HEK293 (cell line): ENCODE data around the gene RABEP1.

ENCODE experiments used
- BCL6B ChIP-seq: fragments of 450-650 bp; formaldehyde crosslinking; IDR thresholded peaks from 2 replicates; pipeline ENCODE4 v1.5.1; 2017; ENCODE audit warnings: missing biosample characterization, missing genetic modification characterization
- GFI1B ChIP-seq: fragments of 450-650 bp; formaldehyde crosslinking; IDR thresholded peaks from 2 replicates; pipeline ENCODE4 v1.5.1; 2016; ENCODE audit warnings: missing biosample characterization, missing genetic modification characterization
- OSR2 ChIP-seq: fragments of 450-650 bp; formaldehyde crosslinking; IDR thresholded peaks from 2 replicates; pipeline ENCODE4 v1.5.1; 2016; ENCODE audit warnings: missing biosample characterization, missing genetic modification characterization
- PRDM1 ChIP-seq: fragments of 450-650 bp; formaldehyde crosslinking; IDR thresholded peaks from 2 replicates; pipeline ENCODE4; 2016; ENCODE audit warnings: missing biosample characterization, missing genetic modification characterization
- REST ChIP-seq: fragments of 450-650 bp; formaldehyde crosslinking; IDR thresholded peaks from 2 replicates; pipeline ENCODE4 v1.5.1; 2016; ENCODE audit warnings: missing biosample characterization, missing genetic modification characterization
- SP2 ChIP-seq: fragments of 450-650 bp; formaldehyde crosslinking; IDR thresholded peaks from 2 replicates; pipeline ENCODE4 v1.5.1; 2016; ENCODE audit warnings: missing biosample characterization, missing genetic modification characterization
- SP3 ChIP-seq: fragments of 450-650 bp; formaldehyde crosslinking; IDR thresholded peaks from 2 replicates; pipeline ENCODE4 v1.5.1; 2016; ENCODE audit warnings: missing biosample characterization, missing genetic modification characterization
- SP7 ChIP-seq: fragments of 450-650 bp; formaldehyde crosslinking; IDR thresholded peaks from 2 replicates; pipeline ENCODE4 v1.5.1; 2016; ENCODE audit warnings: missing biosample characterization, missing genetic modification characterization
- YY2 ChIP-seq: fragments of 450-650 bp; formaldehyde crosslinking; IDR thresholded peaks from 2 replicates; pipeline ENCODE4 v1.5.1; 2016; ENCODE audit warnings: missing biosample characterization, missing genetic modification characterization
- ZBTB20 ChIP-seq: fragments of 450-650 bp; formaldehyde crosslinking; IDR thresholded peaks from 2 replicates; pipeline ENCODE4 v1.5.1; 2016; ENCODE audit warnings: missing biosample characterization, missing genetic modification characterization
- ZBTB8A ChIP-seq: fragments of 450-650 bp; formaldehyde crosslinking; IDR thresholded peaks from 2 replicates; pipeline ENCODE4 v1.5.1; 2016; ENCODE audit warnings: missing biosample characterization, missing genetic modification characterization
- ZFP37 ChIP-seq: fragments of 450-650 bp; formaldehyde crosslinking; IDR thresholded peaks from 2 replicates; pipeline ENCODE4 v1.5.1; 2016; ENCODE audit warnings: missing biosample characterization, missing genetic modification characterization
- ZNF155 ChIP-seq: fragments of 450-650 bp; formaldehyde crosslinking; IDR thresholded peaks from 2 replicates; pipeline ENCODE4 v1.5.1; 2016; ENCODE audit warnings: missing biosample characterization, missing genetic modification characterization
- ZNF2 ChIP-seq: fragments of 450-650 bp; formaldehyde crosslinking; IDR thresholded peaks from 2 replicates; pipeline ENCODE4 v1.5.1; 2016; ENCODE audit warnings: missing biosample characterization, missing genetic modification characterization
- ZNF23 ChIP-seq: fragments of 450-650 bp; formaldehyde crosslinking; IDR thresholded peaks from 2 replicates; pipeline ENCODE4 v1.5.1; 2016; ENCODE audit warnings: missing biosample characterization, missing genetic modification characterization, borderline replicate concordance
- ZNF280C ChIP-seq: fragments of 450-650 bp; formaldehyde crosslinking; IDR thresholded peaks from 2 replicates; pipeline ENCODE4 v1.5.1; 2016; ENCODE audit warnings: missing biosample characterization, missing genetic modification characterization
- ZNF341 ChIP-seq: fragments of 450-650 bp; formaldehyde crosslinking; IDR thresholded peaks from 2 replicates; pipeline ENCODE4; 2016; ENCODE audit warnings: low read depth, missing biosample characterization, missing genetic modification characterization
- ZNF37A ChIP-seq: fragments of 450-650 bp; IDR thresholded peaks from 2 replicates; pipeline ENCODE4 v1.5.1; 2018; ENCODE audit warnings: missing biosample characterization, missing genetic modification characterization
- ZNF596 ChIP-seq: fragments of 450-650 bp; IDR thresholded peaks from 2 replicates; pipeline ENCODE4 v1.5.0; 2018; ENCODE audit warnings: missing biosample characterization, mild to moderate bottlenecking, missing genetic modification characterization, moderate library complexity
- ZNF621 ChIP-seq: fragments of 450-650 bp; formaldehyde crosslinking; IDR thresholded peaks from 2 replicates; pipeline ENCODE4 v1.5.1; 2017; ENCODE audit warnings: missing biosample characterization, missing genetic modification characterization
- ZNF626 ChIP-seq: fragments of 450-650 bp; sonication (Bioruptor Pico); formaldehyde crosslinking; IDR thresholded peaks from 2 replicates; pipeline ENCODE4 v1.5.1; 2018; ENCODE audit warnings: missing biosample characterization, missing genetic modification characterization, inconsistent platforms
- ZNF76 ChIP-seq: fragments of 450-650 bp; formaldehyde crosslinking; IDR thresholded peaks from 2 replicates; pipeline ENCODE4; 2016; ENCODE audit warnings: low read depth, missing biosample characterization, missing genetic modification characterization, borderline replicate concordance
- ZNF791 ChIP-seq: fragments of 450-650 bp; formaldehyde crosslinking; IDR thresholded peaks from 2 replicates; pipeline ENCODE4 v1.5.1; 2016; ENCODE audit warnings: missing biosample characterization, missing genetic modification characterization
- ZNF837 ChIP-seq: fragments of 450-650 bp; formaldehyde crosslinking; IDR thresholded peaks from 2 replicates; pipeline ENCODE4 v1.5.1; 2016; ENCODE audit warnings: missing biosample characterization, missing genetic modification characterization
- ZSCAN4 ChIP-seq: fragments of 450-650 bp; formaldehyde crosslinking; IDR thresholded peaks from 2 replicates; pipeline ENCODE4 v1.5.1; 2017; ENCODE audit warnings: missing biosample characterization, missing genetic modification characterization
- TF ChIP-seq, protein P1 (sequence below): fragments of 450-650 bp; formaldehyde crosslinking; IDR thresholded peaks from 2 replicates; pipeline ENCODE4 v1.5.1; 2017; ENCODE audit warnings: missing biosample characterization, mild to moderate bottlenecking, missing genetic modification characterization, moderate library complexity
- TF ChIP-seq, protein P2 (sequence below): fragments of 450-650 bp; formaldehyde crosslinking; IDR thresholded peaks from 2 replicates; pipeline ENCODE4; 2016; ENCODE audit warnings: missing biosample characterization, missing genetic modification characterization
- TF ChIP-seq, protein P3 (sequence below): fragments of 450-650 bp; formaldehyde crosslinking; optimal IDR thresholded peaks from 2 replicates; pipeline ENCODE3; 2016; ENCODE audit warnings: missing biosample characterization, mild to moderate bottlenecking, missing genetic modification characterization

The RABEP1 gene

DNA sequence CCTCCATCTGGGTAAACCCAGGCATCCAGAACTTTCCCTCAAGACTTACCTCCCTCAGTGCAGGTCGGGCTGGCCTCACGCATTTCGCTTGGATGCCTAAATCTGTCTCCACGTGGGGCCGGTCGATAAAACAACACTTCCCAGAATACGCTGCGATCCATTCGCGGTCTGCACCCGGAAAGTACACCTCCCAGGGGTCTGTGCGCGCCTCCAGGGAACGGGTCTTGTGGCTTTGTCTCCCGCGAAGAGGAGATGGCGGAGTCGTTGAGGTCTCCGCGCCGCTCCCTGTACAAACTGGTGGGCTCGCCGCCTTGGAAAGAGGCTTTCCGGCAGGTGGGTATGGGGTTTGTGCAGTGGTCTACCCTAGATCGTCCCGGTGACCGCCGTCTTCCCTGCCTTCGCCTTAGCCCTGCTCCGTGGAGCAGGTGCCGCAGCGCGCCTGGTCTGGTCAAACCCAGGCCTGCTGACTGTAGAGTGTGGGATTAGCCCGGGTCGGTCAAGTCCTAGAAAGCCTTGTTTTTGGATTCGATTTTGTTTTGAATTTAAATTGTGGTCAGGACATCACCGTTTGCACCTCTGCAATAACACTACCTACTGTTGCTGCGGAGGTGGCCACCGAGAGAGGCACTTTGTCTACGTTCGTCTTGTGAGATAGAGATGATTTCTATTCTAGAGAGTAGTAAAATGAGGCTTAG, 138.0 kb downstream of the RABEP1 start, which contains the start of gene RPAIN (continued):
- TF ChIP-seq ZNF791 (tag by site-specific recombination) (no peak), ZNF626 (no peak), ZNF2 (peak; percentile 48; the same call in 1 of the 2 replicates), ZSCAN4 (tag by site-specific recombination) (0 out of 2 replicates have a peak, but pooled peaks have one; percentile 39), SP2 (no peak), ZNF621 (tag by site-specific recombination) (no peak), ZBTB8A (no peak; the same call in 1 of the 2 replicates), ZNF837 (tag by site-specific recombination) (no peak), ZNF341 (peak; percentile 65; the same call in 1 of the 2 replicates), ZNF23 (tag by site-specific recombination) (no peak), ZNF155 (no peak), YY2 (tag by site-specific recombination) (peak; percentile 80), SP3 (peak; percentile 49), ZNF37A (tag by site-specific recombination) (no peak), PRDM1 (tag by site-specific recombination) (no peak), ZNF596 (tag by site-specific recombination) (no peak), ZFP37 (tag by site-specific recombination) (0 out of 2 replicates have a peak, but pooled peaks have one; percentile 58), BCL6B (tag by site-specific recombination) (no peak), ZNF76 (tag by site-specific recombination) (peak; percentile 97), ZNF280C (tag by site-specific recombination) (no peak), OSR2 (tag by site-specific recombination) (no peak), REST (no peak), ZBTB20 (tag by site-specific recombination) (peak; percentile 45; the same call in 1 of the 2 replicates), SP7 (tag by site-specific recombination) (peak; percentile 60), GFI1B (no peak)
- TF ChIP-seq, protein P1, sequence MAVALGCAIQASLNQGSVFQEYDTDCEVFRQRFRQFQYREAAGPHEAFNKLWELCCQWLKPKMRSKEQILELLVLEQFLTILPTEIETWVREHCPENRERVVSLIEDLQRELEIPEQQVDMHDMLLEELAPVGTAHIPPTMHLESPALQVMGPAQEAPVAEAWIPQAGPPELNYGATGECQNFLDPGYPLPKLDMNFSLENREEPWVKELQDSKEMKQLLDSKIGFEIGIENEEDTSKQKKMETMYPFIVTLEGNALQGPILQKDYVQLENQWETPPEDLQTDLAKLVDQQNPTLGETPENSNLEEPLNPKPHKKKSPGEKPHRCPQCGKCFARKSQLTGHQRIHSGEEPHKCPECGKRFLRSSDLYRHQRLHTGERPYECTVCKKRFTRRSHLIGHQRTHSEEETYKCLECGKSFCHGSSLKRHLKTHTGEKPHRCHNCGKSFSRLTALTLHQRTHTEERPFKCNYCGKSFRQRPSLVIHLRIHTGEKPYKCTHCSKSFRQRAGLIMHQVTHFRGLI = no peak
- TF ChIP-seq, protein P2, sequence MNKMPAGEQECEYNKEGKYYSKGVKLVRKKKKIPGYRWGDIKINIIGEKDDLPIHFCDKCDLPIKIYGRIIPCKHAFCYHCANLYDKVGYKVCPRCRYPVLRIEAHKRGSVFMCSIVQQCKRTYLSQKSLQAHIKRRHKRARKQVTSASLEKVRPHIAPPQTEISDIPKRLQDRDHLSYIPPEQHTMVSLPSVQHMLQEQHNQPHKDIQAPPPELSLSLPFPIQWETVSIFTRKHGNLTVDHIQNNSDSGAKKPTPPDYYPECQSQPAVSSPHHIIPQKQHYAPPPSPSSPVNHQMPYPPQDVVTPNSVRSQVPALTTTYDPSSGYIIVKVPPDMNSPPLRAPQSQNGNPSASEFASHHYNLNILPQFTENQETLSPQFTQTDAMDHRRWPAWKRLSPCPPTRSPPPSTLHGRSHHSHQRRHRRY (tag by site-specific recombination) = no peak
- TF ChIP-seq, protein P3, sequence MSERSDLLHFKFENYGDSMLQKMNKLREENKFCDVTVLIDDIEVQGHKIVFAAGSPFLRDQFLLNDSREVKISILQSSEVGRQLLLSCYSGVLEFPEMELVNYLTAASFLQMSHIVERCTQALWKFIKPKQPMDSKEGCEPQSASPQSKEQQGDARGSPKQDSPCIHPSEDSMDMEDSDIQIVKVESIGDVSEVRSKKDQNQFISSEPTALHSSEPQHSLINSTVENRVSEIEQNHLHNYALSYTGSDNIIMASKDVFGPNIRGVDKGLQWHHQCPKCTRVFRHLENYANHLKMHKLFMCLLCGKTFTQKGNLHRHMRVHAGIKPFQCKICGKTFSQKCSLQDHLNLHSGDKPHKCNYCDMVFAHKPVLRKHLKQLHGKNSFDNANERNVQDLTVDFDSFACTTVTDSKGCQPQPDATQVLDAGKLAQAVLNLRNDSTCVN (tag by site-specific recombination) = peak; percentile 73
